Endothelial cell of umbilical vein (primary cell): ENCODE results near the gene IFT74.

ENCODE experiments used
- CTCF ChIP-seq, 2 donors: IDR thresholded peaks; 1 replicate in 1 of 2; 2 replicates in 1 of 2; pipeline ENCODE4 v1.5.1; 2011; ENCODE audit warnings: low read length in 2 of 2, mild to moderate bottlenecking in 2 of 2, moderate library complexity in 2 of 2, control low read depth in 1 of 2, inconsistent platforms in 1 of 2, low read depth in 1 of 2; ENCODE audit not compliant: insufficient read depth in 1 of 2; ENCODE audit errors: extremely low read depth in 1 of 2
- MAX ChIP-seq: IDR thresholded peaks from 2 replicates; pipeline ENCODE4 v1.6.1; 2011; ENCODE audit not compliant: insufficient read depth, insufficient read length
- POLR2A ChIP-seq: IDR thresholded peaks from 2 replicates; pipeline ENCODE4 v1.6.1; 2012; ENCODE audit warnings: low read depth, mild to moderate bottlenecking, control low read depth, low read length

GRCh38 chr9:26995810-26996209 is 39.6 kb downstream of the IFT74 start:
- TF ChIP-seq CTCF (IDR thresholded peaks at IDR 0.05; ENCODE audit: extremely low read depth in 1 of 2, insufficient read depth in 1 of 2, low read depth in 1 of 2, low read length in 2 of 2) (no peak), MAX (no peak), POLR2A (no peak)
